Stimulated activated CD8-positive, alpha-beta memory T cell treated with anti-CD3 and anti-CD28 coated beads, Interleukin-12 subunit alpha, Interleukin-12 subunit beta, amount 100 ng/mL, for 24 hours (primary cell): ENCODE measurements around the gene LYRM2.

Experiments used
- DNase-seq: peaks from one replicate; pipeline ENCODE4 v3.0.0-alpha.2; 2020; ENCODE audit errors: extremely low read depth

Gene LYRM2

GRCh38 chr6:89638320-89639195, at the start of gene LYRM2:
TSS of gene LYRM2 (minus strand) at chr6:89638747. CDS start at chr6:89638716, 31 bp downstream.
- peak; percentile 86 for DNase-seq

GRCh38 chr6:89688328-89688727, 49.8 kb upstream of the LYRM2 start:
- no peak for DNase-seq

GRCh38 chr6:89685311-89685710, 46.8 kb upstream of the LYRM2 start:
- no peak for DNase-seq

- DNase-seq, result no peak
These were observed 44.4 kb upstream of the LYRM2 start for GRCh38 chr6:89682991-89683390.

GRCh38 chr6:89681983-89682564, 43.5 kb upstream of the LYRM2 start:
- no peak for DNase-seq

- DNase-seq, result no peak
These were observed 42.0 kb upstream of the LYRM2 start for GRCh38 chr6:89680551-89680950.

- DNase-seq, result no peak
These were observed 41.6 kb upstream of the LYRM2 start for GRCh38 chr6:89680150-89680549.

GRCh38 chr6:89679215-89680120, 40.9 kb upstream of the LYRM2 start:
- DNase-seq, result no peak

- no peak for DNase-seq
These were observed 40.0 kb upstream of the LYRM2 start for GRCh38 chr6:89678531-89678930.

- no peak for DNase-seq
These were observed 37.6 kb upstream of the LYRM2 start for GRCh38 chr6:89675949-89676748.

GRCh38 chr6:89670935-89671565, 32.5 kb upstream of the LYRM2 start:
- DNase-seq, result no peak

GRCh38 chr6:89669002-89669401, 30.5 kb upstream of the LYRM2 start:
- DNase-seq, result no peak

- no peak for DNase-seq
These were observed 29.5 kb upstream of the LYRM2 start for GRCh38 chr6:89667872-89668556.

- DNase-seq, result no peak
These were observed 24.2 kb upstream of the LYRM2 start for GRCh38 chr6:89662659-89663223.

GRCh38 chr6:89661559-89661958, 23.0 kb upstream of the LYRM2 start:
- DNase-seq, result no peak

GRCh38 chr6:89660981-89661380, 22.4 kb upstream of the LYRM2 start:
- no peak for DNase-seq

GRCh38 chr6:89657445-89658158, 19.1 kb upstream of the LYRM2 start:
- no peak for DNase-seq

GRCh38 chr6:89655122-89655521, 16.6 kb upstream of the LYRM2 start:
- no peak for DNase-seq

GRCh38 chr6:89650579-89650978, 12.0 kb upstream of the LYRM2 start:
- DNase-seq, result no peak
